DND-41 (cell line): ENCODE results near the gene SLC37A4.

Experiments used
- CTCF ChIP-seq: IDR thresholded peaks from 2 replicates; pipeline ENCODE4 v1.5.1; 2012; ENCODE audit warnings: borderline replicate concordance, low read length, moderate library complexity, mild to moderate bottlenecking; ENCODE audit not compliant: poor library complexity, severe bottlenecking; ENCODE audit errors: extremely low read depth
- EZH2 ChIP-seq: IDR thresholded peaks from 3 replicates; pipeline ENCODE4 v1.6.1; 2012; ENCODE audit warnings: borderline replicate concordance, low read depth, mild to moderate bottlenecking, moderate library complexity, low read length, inconsistent platforms; ENCODE audit not compliant: severe bottlenecking

GRCh38 chr11:119054418-119054817 is 23.7 kb upstream of the SLC37A4 start:
- TF ChIP-seq CTCF (no peak), EZH2 (no peak)
